ENCODE data around the gene DNAJB11. TPM values are rescaled to one million over a fixed set of nuclear protein-coding genes. Genes with fewer than 3 reads are reported as not detected.

Gene DNAJB11
- total RNA-seq, 1 experiment from 2014 or later: 71.3 TPM

GRCh38 chr3:186618318-186618938, 47.9 kb downstream of the DNAJB11 start:
- H3K27me3 ChIP-seq (ENCODE audit: insufficient read depth, low read depth): no peaks in the 10 kb centered on the region
- H3K4me2 ChIP-seq: no peak overlapping the region
- no peak overlapping the region for H3K4me3 ChIP-seq
- H3K27ac ChIP-seq: no peak overlapping the region
- POLR2A ChIA-PET (ENCODE audit: unreplicated experiment): no interaction called here
- intact Hi-C loops (cut with micrococcal nuclease; ENCODE audit: unreplicated experiment): loop anchor here (5.0 to 10.0 kb wide), 3 partner anchors 189 to 1096 kb away; partner anchors contain the start of genes RFC4 and ST6GAL1
- peaks cover 10% of the 10 kb centered on the region; the same call in 1 of the 2 replicates for H3F3A ChIP-seq (ENCODE audit: insufficient read depth, low read depth)
- H3K79me2 ChIP-seq (ENCODE audit: low read depth): no peaks in the 10 kb centered on the region
- 0 out of 2 replicates have a peak, but pooled peaks cover under 1% of the 10 kb centered on the region for H3K9me2 ChIP-seq (ENCODE audit: insufficient read depth)
- H3K36me3 ChIP-seq (ENCODE audit: low read depth): no peaks in the 10 kb centered on the region
- H2AFZ ChIP-seq: no peak overlapping the region
- H3K4me1 ChIP-seq (replicated peaks; ENCODE audit: insufficient read depth): peaks cover 16% of the 10 kb centered on the region
- H4K20me1 ChIP-seq (ENCODE audit: insufficient read depth): no peaks in the 10 kb centered on the region
- CTCF ChIA-PET: interaction anchor here (0.5 to 1.8 kb wide), 4 partner anchors 48 to 677 kb away, joined by 3 to 6 read pairs (median 5); partner anchors contain the start of genes DNAJB11 and EIF4A2
- no peak for DNase-seq
- no TSS peak for BruUV-seq (replicated peaks)
- H3K9me3 ChIP-seq (ENCODE audit: insufficient read depth, low read depth): no peaks in the 10 kb centered on the region
- TF ChIP-seq CTCF (conservative IDR thresholded peaks at IDR 0.05) (no peak), EZH2 (IDR thresholded peaks at IDR 0.05; ENCODE audit: low read depth) (no peak)

- no peaks in the 10 kb centered on the region for H3K36me3 ChIP-seq (ENCODE audit: low read depth)
- ChIA-PET CTCF (interaction anchor here (0.6 kb wide), 1 partner anchor 203 kb away, joined by 3 read pairs; no protein-coding TSS in a partner anchor), POLR2A (ENCODE audit: unreplicated experiment) (interaction anchor here (0.5 to 0.6 kb wide), 2 partner anchors 207 to 524 kb away, joined by 3 to 5 read pairs; no protein-coding TSS in a partner anchor)
- H3K79me2 ChIP-seq (ENCODE audit: low read depth): no peaks in the 10 kb centered on the region
- no peaks in the 10 kb centered on the region for H3K9me3 ChIP-seq (ENCODE audit: insufficient read depth, low read depth)
- no peaks in the 10 kb centered on the region for H4K20me1 ChIP-seq (ENCODE audit: insufficient read depth)
- TF ChIP-seq EZH2 (IDR thresholded peaks at IDR 0.05; ENCODE audit: low read depth): no peak
- no TSS peak for BruUV-seq (replicated peaks)
- DNase-seq: no peak
- no peak overlapping the region for H3K4me2 ChIP-seq
- no peaks in the 10 kb centered on the region for H3K27me3 ChIP-seq (ENCODE audit: insufficient read depth, low read depth)
- no peak overlapping the region for H2AFZ ChIP-seq
- H3K4me1 ChIP-seq (replicated peaks; ENCODE audit: insufficient read depth): peaks cover 16% of the 10 kb centered on the region
- 0 out of 2 replicates have a peak, but pooled peaks cover 2% of the 10 kb centered on the region for H3K9me2 ChIP-seq (ENCODE audit: insufficient read depth)
- intact Hi-C loops (cut with micrococcal nuclease; ENCODE audit: unreplicated experiment): loop anchor here (5.0 to 10.0 kb wide), 3 partner anchors 188 to 1095 kb away; partner anchors contain the start of genes RFC4 and ST6GAL1
- no peak overlapping the region for H3K27ac ChIP-seq
- H3K4me3 ChIP-seq: no peak overlapping the region
- peaks cover 10% of the 10 kb centered on the region; the same call in 1 of the 2 replicates for H3F3A ChIP-seq (ENCODE audit: insufficient read depth, low read depth)
Measured at GRCh38 chr3:186619787-186620212, 49.3 kb downstream of the DNAJB11 start.

- no peaks in the 10 kb centered on the region for H3K27me3 ChIP-seq (ENCODE audit: insufficient read depth, low read depth)
- no peak for TF ChIP-seq CTCF (conservative IDR thresholded peaks at IDR 0.05)
- no peak for TF ChIP-seq EZH2 (IDR thresholded peaks at IDR 0.05; ENCODE audit: low read depth)
- POLR2A ChIA-PET (ENCODE audit: unreplicated experiment): interaction anchor here (0.6 kb wide), 1 partner anchor 206 kb away, joined by 5 read pairs; no protein-coding TSS in a partner anchor
- H4K20me1 ChIP-seq (ENCODE audit: insufficient read depth): no peaks in the 10 kb centered on the region
- intact Hi-C loops (cut with micrococcal nuclease; ENCODE audit: unreplicated experiment): no loop called here
- H3K36me3 ChIP-seq (ENCODE audit: low read depth): no peaks in the 10 kb centered on the region
- CTCF ChIA-PET: interaction anchor here (0.6 kb wide), 1 partner anchor 203 kb away, joined by 3 read pairs; no protein-coding TSS in a partner anchor
- no peak overlapping the region for H2AFZ ChIP-seq
- peaks cover 16% of the 10 kb centered on the region for H3K4me1 ChIP-seq (replicated peaks; ENCODE audit: insufficient read depth)
- no peak overlapping the region for H3K4me3 ChIP-seq
- no peak overlapping the region for H3K4me2 ChIP-seq
- BruUV-seq (replicated peaks): no TSS peak
- no peak overlapping the region for H3K27ac ChIP-seq
- DNase-seq: no peak
- H3K9me2 ChIP-seq (ENCODE audit: insufficient read depth): 0 out of 2 replicates have a peak, but pooled peaks cover 2% of the 10 kb centered on the region
- H3F3A ChIP-seq (ENCODE audit: insufficient read depth, low read depth): peaks cover 7% of the 10 kb centered on the region; the same call in 1 of the 2 replicates
- no peaks in the 10 kb centered on the region for H3K79me2 ChIP-seq (ENCODE audit: low read depth)
- H3K9me3 ChIP-seq (ENCODE audit: insufficient read depth, low read depth): no peaks in the 10 kb centered on the region
Measured at GRCh38 chr3:186620213-186621092, 49.9 kb downstream of the DNAJB11 start.
